ENCODE data around the gene ZNF101. TPM values are rescaled to one million over a fixed set of nuclear protein-coding genes. Genes with fewer than 3 reads are reported as not detected.

Gene ZNF101
- total and polyA plus RNA-seq, 2 of the 4 experiments (the other 2 are of a cell fraction): 2.8 to 7.3 TPM

DNA sequence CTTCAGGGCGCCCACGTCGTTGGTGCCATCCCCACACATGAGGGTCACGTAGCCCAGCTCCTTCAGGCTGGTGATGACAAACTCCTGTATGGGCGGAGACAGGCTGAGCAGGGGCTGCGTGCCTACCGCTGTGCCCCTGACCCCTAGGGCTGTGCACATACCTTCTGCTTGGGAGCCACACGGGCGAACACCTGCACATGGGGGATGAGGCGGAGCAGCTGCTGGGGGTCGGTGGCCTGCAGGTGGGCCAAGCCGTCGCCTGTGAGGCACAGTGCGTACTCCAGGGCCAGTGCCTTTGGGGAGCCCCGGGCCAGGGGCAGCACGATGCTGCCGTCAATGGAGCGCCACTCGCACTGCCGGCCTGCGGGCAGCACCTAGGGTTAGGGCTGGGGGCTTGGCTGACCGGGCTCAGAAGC lies 19.1 kb upstream of the ZNF101 start:
- no peak overlapping the region for H3K56ac ChIP-seq (ENCODE audit: extremely low read depth, insufficient read depth, low read length)
- H3K9me3 ChIP-seq (ENCODE audit: control insufficient read depth, insufficient read depth, low read length): no peaks in the 10 kb centered on the region
- no peaks in the 10 kb centered on the region for H4K20me1 ChIP-seq (ENCODE audit: insufficient read depth, low read length)
- in situ Hi-C loops (cut with MboI; ENCODE audit: low sequenced_read_pairs): loop anchor here (25.0 kb wide), 1 partner anchor 262 kb away; no protein-coding TSS in a partner anchor
- H3K9ac ChIP-seq (ENCODE audit: low read depth, low read length): no peak overlapping the region
- no peak overlapping the region for H3K4me2 ChIP-seq (ENCODE audit: low read depth, low read length)
- no peak overlapping the region for H3K23ac ChIP-seq (ENCODE audit: low read depth, low read length)
- no peak overlapping the region for H4K5ac ChIP-seq (ENCODE audit: low read depth, low read length)
- no peaks in the 10 kb centered on the region for H3K27me3 ChIP-seq (ENCODE audit: control insufficient read depth, insufficient read depth, low read length)
- no peak overlapping the region for H2AK5ac ChIP-seq (ENCODE audit: low read depth, low read length)
- BruUV-seq (replicated peaks): no TSS peak
- no peak overlapping the region for H3K4me3 ChIP-seq (ENCODE audit: insufficient read depth, low read depth, low read length)
- no peak overlapping the region for H3K18ac ChIP-seq (ENCODE audit: low read depth, low read length)
- no peak overlapping the region for H3K4ac ChIP-seq (ENCODE audit: low read depth, low read length)
- no peak overlapping the region for H2BK120ac ChIP-seq (ENCODE audit: low read depth, low read length)
- dilution Hi-C loops (cut with HindIII; ENCODE audit: low sequenced_read_pairs, unreplicated experiment): no loop called here
- no peak overlapping the region for H3K27ac ChIP-seq (ENCODE audit: insufficient read depth, low read length)
- H3K36me3 ChIP-seq (ENCODE audit: control insufficient read depth, insufficient read depth, low read length): peaks cover 75% of the 10 kb centered on the region
- H4K91ac ChIP-seq (ENCODE audit: insufficient read depth, low read depth, low read length): no peak overlapping the region
- H4K8ac ChIP-seq (ENCODE audit: low read depth in 2 of 2, low read length in 2 of 2): no peak overlapping the region
- no peak overlapping the region for H2AFZ ChIP-seq (replicated peaks; ENCODE audit: low read length, poor library complexity)
- no peak for TF ChIP-seq FOS (IDR thresholded peaks at IDR 0.05; ENCODE audit: low read depth, low read length)
- TF ChIP-seq MAFK (IDR thresholded peaks at IDR 0.05; ENCODE audit: low read depth, low read length): no peak
- no peak for TF ChIP-seq RCOR1 (IDR thresholded peaks at IDR 0.05; ENCODE audit: insufficient replicate concordance, low read length)
- TF ChIP-seq, protein P1, sequence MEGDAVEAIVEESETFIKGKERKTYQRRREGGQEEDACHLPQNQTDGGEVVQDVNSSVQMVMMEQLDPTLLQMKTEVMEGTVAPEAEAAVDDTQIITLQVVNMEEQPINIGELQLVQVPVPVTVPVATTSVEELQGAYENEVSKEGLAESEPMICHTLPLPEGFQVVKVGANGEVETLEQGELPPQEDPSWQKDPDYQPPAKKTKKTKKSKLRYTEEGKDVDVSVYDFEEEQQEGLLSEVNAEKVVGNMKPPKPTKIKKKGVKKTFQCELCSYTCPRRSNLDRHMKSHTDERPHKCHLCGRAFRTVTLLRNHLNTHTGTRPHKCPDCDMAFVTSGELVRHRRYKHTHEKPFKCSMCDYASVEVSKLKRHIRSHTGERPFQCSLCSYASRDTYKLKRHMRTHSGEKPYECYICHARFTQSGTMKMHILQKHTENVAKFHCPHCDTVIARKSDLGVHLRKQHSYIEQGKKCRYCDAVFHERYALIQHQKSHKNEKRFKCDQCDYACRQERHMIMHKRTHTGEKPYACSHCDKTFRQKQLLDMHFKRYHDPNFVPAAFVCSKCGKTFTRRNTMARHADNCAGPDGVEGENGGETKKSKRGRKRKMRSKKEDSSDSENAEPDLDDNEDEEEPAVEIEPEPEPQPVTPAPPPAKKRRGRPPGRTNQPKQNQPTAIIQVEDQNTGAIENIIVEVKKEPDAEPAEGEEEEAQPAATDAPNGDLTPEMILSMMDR (conservative IDR thresholded peaks at IDR 0.05; ENCODE audit: low read depth, low read length): no peak
- TF ChIP-seq MXI1 (IDR thresholded peaks at IDR 0.05; ENCODE audit: borderline replicate concordance, low read depth, low read length): no peak
- no peak for TF ChIP-seq RFX5 (IDR thresholded peaks at IDR 0.05; ENCODE audit: low read depth, low read length)
- no peak for TF ChIP-seq CEBPB (IDR thresholded peaks at IDR 0.05; ENCODE audit: low read depth, low read length)
- TF ChIP-seq MAZ (IDR thresholded peaks at IDR 0.05; ENCODE audit: borderline replicate concordance, low read depth, low read length): no peak
- TF ChIP-seq POLR2A (IDR thresholded peaks at IDR 0.05; ENCODE audit: low read depth, low read length): no peak
- POLR2A ChIA-PET (ENCODE audit: unreplicated experiment): interaction anchor here (0.5 kb wide), 1 partner anchor 109 kb away, joined by 3 read pairs; no protein-coding TSS in a partner anchor
- no peak overlapping the region for H2BK5ac ChIP-seq (ENCODE audit: low read depth, low read length, poor library complexity, severe bottlenecking)
- intact Hi-C loops (cut with micrococcal nuclease): no loop called here
- no peak overlapping the region for H2BK15ac ChIP-seq (ENCODE audit: low read depth, low read length)
- ATAC-seq (ENCODE audit: low read depth) (no peak), DNase-seq (no peak)
- CTCF ChIA-PET: no interaction called here
- no peak overlapping the region for H2AK9ac ChIP-seq (replicated peaks; ENCODE audit: low read depth, low read length, poor library complexity)
- peaks cover 0 to 3% of the 10 kb centered on the region in 2 experiments; a peak in 1 of 4 replicates for H3K79me1 ChIP-seq (ENCODE audit: low read depth in 1 of 2, low read length in 2 of 2)
- H3K14ac ChIP-seq (replicated peaks; ENCODE audit: low read depth, low read length): no peak overlapping the region
- no peaks in the 10 kb centered on the region; the same call in 1 of the 2 replicates for H3K9me1 ChIP-seq (ENCODE audit: insufficient read depth, low read length)
- 99% methylated on average over 16 of the region's 22 CpGs; no CpG with 5 or more reads in 1 of the 2 experiments for WGBS, 2 experiments (ENCODE audit: extremely low coverage in 2 of 2, insufficient read length in 1 of 2)
- no peak overlapping the region for H2BK20ac ChIP-seq (ENCODE audit: low read depth, low read length)
- no peaks in the 10 kb centered on the region for H3K4me1 ChIP-seq (ENCODE audit: control insufficient read depth, insufficient read depth, low read length)
